ENCODE results near the gene TLE3. TPM values are rescaled to one million over a fixed set of nuclear protein-coding genes. Genes with fewer than 3 reads are reported as not detected.
"Not testable (repeated sequence)": the region's sequence is repeated elsewhere in the genome, so short reads cannot be mapped to it uniquely, and the experiment has no call there.

TLE3 gene
- total RNA-seq (25.7 TPM), polyA plus RNA-seq (21.5 TPM)

- H3K4me3 ChIP-seq (ENCODE audit: low read depth, low read length) = peak within 1 kb of the TSS; percentile 92
- under 1% methylated on average over 77 of the region's 77 CpGs for WGBS
- peak within 1 kb of the TSS; percentile 94 for H3K27ac ChIP-seq (ENCODE audit: low read depth)
- no peaks in the 10 kb centered on the region for H3K36me3 ChIP-seq (ENCODE audit: insufficient read depth)
- peaks cover 4% of the 10 kb centered on the region for H3K4me1 ChIP-seq (ENCODE audit: insufficient read depth)
- DNase-seq (ENCODE audit: extremely low spot score) = peak; percentile 94
Measured at GRCh38 chr15:70097321-70098152, at the start of gene TLE3. TSS of gene TLE3 (minus strand) at chr15:70097917. CDS start at chr15:70096798, 1,119 bp downstream.

GRCh38 chr15:70147178-70147760 is 49.6 kb upstream of the TLE3 start:
- 87% methylated on average over 8 of the region's 8 CpGs for WGBS

DNA sequence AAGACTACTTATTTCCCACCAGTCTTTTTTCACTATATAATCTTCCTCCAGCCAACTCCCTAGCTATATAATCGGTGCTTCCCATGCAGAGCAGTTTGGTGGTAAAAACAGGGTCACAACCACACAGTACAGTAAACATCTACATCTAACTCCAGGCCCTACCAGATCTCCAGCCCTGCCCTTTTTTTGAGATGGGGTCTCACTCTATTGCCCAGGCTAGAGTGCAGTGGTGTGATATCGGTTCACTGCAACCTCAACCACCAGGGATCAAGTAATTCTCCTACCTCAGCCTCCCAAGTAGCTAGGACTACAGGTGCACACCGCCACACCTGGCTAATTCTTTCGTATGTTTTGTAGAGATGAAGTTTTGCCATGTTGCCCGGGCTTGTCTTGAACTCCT is 49.1 kb upstream of the TLE3 start:
- DNase-seq (ENCODE audit: extremely low spot score) = no peak
- no peaks in the 10 kb centered on the region for H3K4me1 ChIP-seq (ENCODE audit: insufficient read depth)
- 94% methylated on average over 5 of the region's 5 CpGs for WGBS
- no peak overlapping the region for H3K4me3 ChIP-seq (ENCODE audit: low read depth, low read length)
- no peaks in the 10 kb centered on the region for H3K36me3 ChIP-seq (ENCODE audit: insufficient read depth)
- H3K27ac ChIP-seq (ENCODE audit: low read depth) = no peak overlapping the region

More at GRCh38 chr15:70147178-70147760, 49.6 kb upstream of the TLE3 start:
- no peaks in the 10 kb centered on the region for H3K36me3 ChIP-seq (ENCODE audit: insufficient read depth)
- no peak overlapping the region for H3K27ac ChIP-seq (ENCODE audit: low read depth)
- no peak for DNase-seq (ENCODE audit: extremely low spot score)
- H3K4me3 ChIP-seq (ENCODE audit: low read depth, low read length) = no peak overlapping the region
- no peaks in the 10 kb centered on the region for H3K4me1 ChIP-seq (ENCODE audit: insufficient read depth)

- DNase-seq (ENCODE audit: extremely low spot score) = no peak
- Histone ChIP-seq H3K4me3 (ENCODE audit: low read depth, low read length) (no peak overlapping the region), H3K4me1 (ENCODE audit: insufficient read depth) (no peaks in the 10 kb centered on the region), H3K36me3 (ENCODE audit: insufficient read depth) (no peaks in the 10 kb centered on the region), H3K27ac (ENCODE audit: low read depth) (no peak overlapping the region)
Measured at GRCh38 chr15:70146162-70146561, 48.4 kb upstream of the TLE3 start.

DNA sequence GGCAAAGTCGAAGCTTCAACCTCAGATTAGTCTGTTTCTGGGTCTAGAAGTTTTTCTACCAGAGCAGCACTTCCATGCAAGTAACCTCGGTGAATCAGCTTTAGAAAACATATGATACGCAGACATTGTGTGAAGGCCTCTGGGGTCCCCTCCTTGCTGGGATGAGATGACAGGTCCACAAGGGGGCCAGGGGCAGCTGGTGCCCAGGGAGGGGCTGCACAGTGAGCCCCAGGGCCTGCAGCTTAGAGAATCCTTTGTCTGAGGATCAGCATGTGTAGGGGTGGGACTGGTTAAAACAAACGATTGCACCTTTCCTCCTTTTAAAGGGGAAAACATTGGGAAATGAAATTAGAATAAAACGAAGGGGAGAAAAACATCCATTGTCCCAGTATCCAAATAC is 47.5 kb upstream of the TLE3 start:
- no peaks in the 10 kb centered on the region for H3K4me1 ChIP-seq (ENCODE audit: insufficient read depth)
- DNase-seq (ENCODE audit: extremely low spot score) = no peak
- no peak overlapping the region for H3K27ac ChIP-seq (ENCODE audit: low read depth)
- 87% methylated on average over 5 of the region's 5 CpGs for WGBS
- no peaks in the 10 kb centered on the region for H3K36me3 ChIP-seq (ENCODE audit: insufficient read depth)
- no peak overlapping the region for H3K4me3 ChIP-seq (ENCODE audit: low read depth, low read length)

GRCh38 chr15:70142322-70143191 is 44.8 kb upstream of the TLE3 start:
- 64% methylated on average over 24 of the region's 24 CpGs for WGBS
- no peak overlapping the region for H3K4me3 ChIP-seq (ENCODE audit: low read depth, low read length)
- no peaks in the 10 kb centered on the region for H3K4me1 ChIP-seq (ENCODE audit: insufficient read depth)
- H3K27ac ChIP-seq (ENCODE audit: low read depth) = no peak overlapping the region
- no peaks in the 10 kb centered on the region for H3K36me3 ChIP-seq (ENCODE audit: insufficient read depth)
- DNase-seq (ENCODE audit: extremely low spot score) = no peak

GRCh38 chr15:70142072-70142321 is 44.3 kb upstream of the TLE3 start:
- Histone ChIP-seq H3K4me3 (ENCODE audit: low read depth, low read length) (no peak overlapping the region), H3K4me1 (ENCODE audit: insufficient read depth) (no peaks in the 10 kb centered on the region), H3K36me3 (ENCODE audit: insufficient read depth) (no peaks in the 10 kb centered on the region), H3K27ac (ENCODE audit: low read depth) (no peak overlapping the region)
- DNase-seq (ENCODE audit: extremely low spot score) = no peak

- WGBS = 93% methylated on average over 10 of the region's 10 CpGs
Measured at GRCh38 chr15:70141376-70142071, 43.8 kb upstream of the TLE3 start.

GRCh38 chr15:70140543-70141375 is 43.0 kb upstream of the TLE3 start:
- DNase-seq (ENCODE audit: extremely low spot score) = no peak
- Histone ChIP-seq H3K4me1 (ENCODE audit: insufficient read depth) (no peaks in the 10 kb centered on the region), H3K36me3 (ENCODE audit: insufficient read depth) (no peaks in the 10 kb centered on the region), H3K4me3 (ENCODE audit: low read depth, low read length) (no peak overlapping the region), H3K27ac (ENCODE audit: low read depth) (no peak overlapping the region)
- 52% methylated on average over 12 of the region's 12 CpGs for WGBS

More at GRCh38 chr15:70141376-70142071, 43.8 kb upstream of the TLE3 start:
- H3K36me3 ChIP-seq (ENCODE audit: insufficient read depth) = no peaks in the 10 kb centered on the region
- no peak overlapping the region for H3K27ac ChIP-seq (ENCODE audit: low read depth)
- DNase-seq (ENCODE audit: extremely low spot score) = no peak
- H3K4me1 ChIP-seq (ENCODE audit: insufficient read depth) = no peaks in the 10 kb centered on the region
- no peak overlapping the region for H3K4me3 ChIP-seq (ENCODE audit: low read depth, low read length)

DNA sequence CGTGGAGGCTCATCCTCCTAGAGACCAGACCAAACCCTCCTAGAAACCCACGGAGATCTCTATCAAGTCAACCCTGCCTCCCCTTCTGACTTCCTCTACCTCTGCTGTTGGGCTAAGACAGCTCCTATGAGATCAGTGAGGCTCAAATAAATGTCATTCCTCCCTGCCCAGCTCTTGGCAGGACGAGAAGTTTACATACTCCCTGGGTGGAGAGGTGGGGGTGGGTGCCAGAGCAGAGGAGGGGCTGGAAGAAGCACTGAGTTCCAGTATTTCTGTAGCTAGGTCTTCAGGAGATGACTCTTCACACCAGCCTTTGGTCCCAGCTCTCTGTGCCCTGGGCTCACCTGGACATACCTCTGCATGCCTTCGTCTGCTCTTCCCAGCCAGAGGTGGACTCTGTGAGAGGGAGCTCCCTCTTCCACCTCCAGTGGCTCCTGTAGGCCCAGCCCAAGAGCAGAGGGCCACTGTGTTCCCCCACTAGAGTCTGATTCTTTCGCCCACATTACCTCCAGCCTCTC is 42.4 kb upstream of the TLE3 start:
- Histone ChIP-seq H3K4me3 (ENCODE audit: low read depth, low read length) (no peak overlapping the region), H3K4me1 (ENCODE audit: insufficient read depth) (no peaks in the 10 kb centered on the region), H3K36me3 (ENCODE audit: insufficient read depth) (no peaks in the 10 kb centered on the region), H3K27ac (ENCODE audit: low read depth) (no peak overlapping the region)
- DNase-seq (ENCODE audit: extremely low spot score) = no peak
- WGBS = 86% methylated on average over 5 of the region's 5 CpGs

DNA sequence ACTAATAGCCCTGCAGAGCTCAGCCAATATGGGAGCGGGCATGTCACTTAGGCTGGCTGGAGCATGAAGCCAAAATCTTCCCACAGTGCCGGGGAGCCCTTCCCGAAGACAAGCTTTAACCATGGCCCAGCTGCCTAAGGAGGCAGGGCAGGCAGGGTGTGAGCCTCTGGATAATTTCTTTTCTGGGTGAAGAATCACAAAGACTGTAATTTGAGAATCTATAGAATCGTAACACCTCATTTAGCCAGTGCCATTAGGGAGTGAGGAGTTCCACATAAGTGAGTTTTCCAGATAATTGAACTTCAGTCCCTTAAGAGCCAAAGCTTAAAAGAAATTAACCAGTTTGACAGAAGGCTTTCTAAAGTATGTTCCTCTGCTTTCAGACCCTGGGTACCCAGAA is 40.2 kb upstream of the TLE3 start:
- no peak for DNase-seq (ENCODE audit: extremely low spot score)
- Histone ChIP-seq H3K36me3 (ENCODE audit: insufficient read depth) (no peaks in the 10 kb centered on the region), H3K4me3 (ENCODE audit: low read depth, low read length) (no peak overlapping the region), H3K4me1 (ENCODE audit: insufficient read depth) (no peaks in the 10 kb centered on the region), H3K27ac (ENCODE audit: low read depth) (no peak overlapping the region)
- WGBS = 98% methylated on average over 4 of the region's 4 CpGs

DNA sequence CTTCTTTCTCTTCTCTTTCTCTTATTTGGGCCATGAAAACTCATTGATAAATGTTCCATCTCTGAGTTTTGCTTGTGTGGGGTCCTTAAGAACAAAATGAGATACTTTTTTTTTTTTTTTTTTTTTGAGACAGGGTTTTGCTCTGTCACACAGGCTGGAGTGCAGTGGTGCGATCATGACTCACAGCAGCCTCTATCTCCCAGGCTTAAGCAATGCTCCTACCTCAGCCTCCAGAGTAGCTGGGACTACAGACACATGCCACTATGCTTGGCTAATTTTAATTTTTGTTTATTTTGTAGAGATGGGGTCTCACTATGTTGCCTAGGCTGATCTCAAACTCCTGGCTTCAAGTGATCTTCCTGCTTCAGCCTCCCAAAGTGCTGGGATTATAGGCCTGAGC is 39.3 kb upstream of the TLE3 start:
- 100% methylated on average over 1 of the region's 1 CpG for WGBS
- not testable (repeated sequence) for DNase-seq (ENCODE audit: extremely low spot score); H3K4me1 ChIP-seq (ENCODE audit: insufficient read depth); H3K4me3 ChIP-seq (ENCODE audit: low read depth, low read length); H3K27ac ChIP-seq (ENCODE audit: low read depth); H3K36me3 ChIP-seq (ENCODE audit: insufficient read depth)

All from urinary bladder (tissue), 4 donors.